Lower leg skin (tissue), 3 donors: Measurements from ENCODE around the gene ZBTB38.

ENCODE experiments used
- CTCF ChIP-seq, 3 donors: fragments of 450-650 bp; IDR thresholded peaks; one replicate each; pipeline ENCODE4 v1.5.1; 2016; ENCODE audit warnings: antibody characterized with exemption in 3 of 3, mild to moderate bottlenecking in 3 of 3, moderate library complexity in 2 of 3
- POLR2A ChIP-seq, 2 donors: fragments of 450-650 bp; IDR thresholded peaks; one replicate each; pipeline ENCODE4 v1.6.1; 2016 to 2017; ENCODE audit warnings: antibody characterized with exemption in 2 of 2, mild to moderate bottlenecking in 1 of 2, moderate library complexity in 1 of 2

GRCh38 chr3:141392897-141393734 lies 24.8 kb downstream of the ZBTB38 start:
- no peak for TF ChIP-seq CTCF (IDR thresholded peaks at IDR 0.05)
- no peak for TF ChIP-seq POLR2A (IDR thresholded peaks at IDR 0.05)
